H9 (cell line): Measurements from ENCODE around the gene MYO7A. TPM values are rescaled to one million over a fixed set of nuclear protein-coding genes. Genes with fewer than 3 reads are reported as not detected.

ENCODE experiments used
- DNase-seq: peaks from one replicate; pipeline ENCODE4 v3.0.0-alpha.2; 2017
- H2AFZ ChIP-seq: one replicate; pipeline ENCODE4 v1.6.1; 2013; ENCODE audit warnings: mild to moderate bottlenecking, low read length, control low read depth, moderate library complexity
- H2AK5ac ChIP-seq: 2 replicates; pipeline ENCODE4 v1.6.1; 2013; ENCODE audit warnings: low read length, control low read depth, mixed read lengths; ENCODE audit not compliant: insufficient read length
- H2BK120ac ChIP-seq: one replicate; pipeline ENCODE4 v1.6.1; 2013; ENCODE audit warnings: low read depth, mild to moderate bottlenecking, low read length, control low read depth, inconsistent platforms; ENCODE audit not compliant: poor library complexity, severe bottlenecking
- H2BK12ac ChIP-seq: 2 replicates; pipeline ENCODE4 v1.6.1; 2013; ENCODE audit warnings: low read length, control low read depth, mixed read lengths, low read depth; ENCODE audit not compliant: insufficient read length
- H2BK15ac ChIP-seq: 2 replicates; pipeline ENCODE4 v1.6.1; 2013; ENCODE audit warnings: low read depth, low read length, control low read depth
- H2BK20ac ChIP-seq: one replicate; pipeline ENCODE4 v1.6.1; 2013; ENCODE audit warnings: low read depth, mild to moderate bottlenecking, low read length, control low read depth, inconsistent platforms; ENCODE audit not compliant: poor library complexity, severe bottlenecking
- H2BK5ac ChIP-seq: 2 replicates; pipeline ENCODE4 v1.6.1; 2013; ENCODE audit warnings: low read length, control low read depth, mixed read lengths; ENCODE audit not compliant: insufficient read length
- H3K14ac ChIP-seq: 2 replicates; pipeline ENCODE4 v1.6.1; 2013; ENCODE audit warnings: low read length, control low read depth; ENCODE audit not compliant: insufficient read depth
- H3K18ac ChIP-seq: 2 replicates; pipeline ENCODE4 v1.6.1; 2013; ENCODE audit warnings: low read depth, mild to moderate bottlenecking, mixed read lengths, low read length, control low read depth; ENCODE audit not compliant: insufficient read length
- H3K23ac ChIP-seq: 2 replicates; pipeline ENCODE4 v1.6.1; 2013; ENCODE audit warnings: low read length, control low read depth, mixed read lengths, low read depth; ENCODE audit not compliant: insufficient read length
- H3K23me2 ChIP-seq: 2 replicates; pipeline ENCODE4 v1.6.1; 2013; ENCODE audit warnings: low read depth, mild to moderate bottlenecking, mixed read lengths, low read length, control low read depth; ENCODE audit not compliant: insufficient read length, poor library complexity, severe bottlenecking
- H3K27ac ChIP-seq: 2 replicates; pipeline ENCODE4 v1.5.1; 2013; ENCODE audit warnings: low read length, control low read depth, mixed read lengths, low read depth; ENCODE audit not compliant: insufficient read length
- H3K27me3 ChIP-seq: 2 replicates; pipeline ENCODE4 v1.6.1; 2013; ENCODE audit warnings: low read length, control low read depth, inconsistent platforms; ENCODE audit not compliant: insufficient read depth
- H3K4ac ChIP-seq: 2 replicates; pipeline ENCODE4 v1.6.1; 2013; ENCODE audit warnings: low read depth, mild to moderate bottlenecking, control low read depth, inconsistent platforms, low read length, moderate library complexity
- H3K4me1 ChIP-seq: 2 replicates; pipeline ENCODE4 v1.6.1; 2013; ENCODE audit warnings: low read length, control low read depth, inconsistent platforms; ENCODE audit not compliant: insufficient read depth
- H3K4me2 ChIP-seq: 2 replicates; pipeline ENCODE4 v1.6.1; 2013; ENCODE audit warnings: low read length, control low read depth, mixed read lengths; ENCODE audit not compliant: insufficient read length, insufficient read depth
- H3K56ac ChIP-seq: 2 replicates; pipeline ENCODE4 v1.6.1; 2013; ENCODE audit warnings: low read depth, mild to moderate bottlenecking, mixed read lengths, low read length, control low read depth; ENCODE audit not compliant: insufficient read length
- H3K79me1 ChIP-seq: 2 replicates; pipeline ENCODE4 v1.6.1; 2013; ENCODE audit warnings: low read depth, mild to moderate bottlenecking, moderate library complexity, low read length, control low read depth, inconsistent platforms; ENCODE audit not compliant: insufficient read depth, poor library complexity, severe bottlenecking
- H3K79me2 ChIP-seq: 2 replicates; pipeline ENCODE4 v1.6.1; 2013; ENCODE audit warnings: low read length, control low read depth, inconsistent platforms; ENCODE audit not compliant: insufficient read depth
- H3K9ac ChIP-seq: 2 replicates; pipeline ENCODE4 v1.6.1; 2013; ENCODE audit warnings: low read length, control low read depth, mixed read lengths; ENCODE audit not compliant: insufficient read length; ENCODE audit errors: extremely low read depth
- H3K9me3 ChIP-seq: one replicate; pipeline ENCODE4 v1.6.1; 2013; ENCODE audit warnings: low read depth, low read length, inconsistent platforms; ENCODE audit not compliant: control insufficient read depth
- H3T11ph ChIP-seq: one replicate; pipeline ENCODE4 v1.6.1; 2013; ENCODE audit warnings: mild to moderate bottlenecking, low read length, control low read depth, inconsistent platforms
- H4K20me1 ChIP-seq: one replicate; pipeline ENCODE4 v1.6.1; 2013; ENCODE audit not compliant: control insufficient read depth, insufficient read length, insufficient read depth
- H4K5ac ChIP-seq: 2 replicates; pipeline ENCODE4 v1.6.1; 2013; ENCODE audit warnings: low read depth, mild to moderate bottlenecking, mixed read lengths, low read length, control low read depth; ENCODE audit not compliant: insufficient read length
- H4K8ac ChIP-seq: replicated peaks from 2 replicates; pipeline ENCODE4 v1.6.1; 2013; ENCODE audit warnings: low read length, control low read depth, mixed read lengths, low read depth; ENCODE audit not compliant: insufficient read length
- H4K91ac ChIP-seq: 2 replicates; pipeline ENCODE4 v1.6.1; 2013; ENCODE audit warnings: low read depth, mild to moderate bottlenecking, moderate library complexity, mixed read lengths, low read length, control low read depth; ENCODE audit not compliant: insufficient read length
- H3K27ac Mint-ChIP-seq, 3 experiments: 2 replicates in 2 of 3; 3 replicates in 1 of 3; pipeline ENCODE4 v1.8.0; 2020 to 2021; ENCODE audit warnings: mixed read lengths in 3 of 3, mild to moderate bottlenecking in 1 of 3, moderate library complexity in 1 of 3
- H3K27me3 Mint-ChIP-seq: 2 replicates; pipeline ENCODE4 v1.8.0; 2021; ENCODE audit warnings: low read depth, mild to moderate bottlenecking, moderate library complexity, mixed read lengths
- H3K36me3 Mint-ChIP-seq, 3 experiments: 2 replicates in 2 of 3; 3 replicates in 1 of 3; pipeline ENCODE4 v1.8.0; 2020 to 2021; ENCODE audit warnings: low read depth in 3 of 3, mixed read lengths in 3 of 3; ENCODE audit not compliant: insufficient read depth in 1 of 3
- H3K4me1 Mint-ChIP-seq, 2 experiments: 2 replicates each; pipeline ENCODE4 v1.8.0; 2020; ENCODE audit warnings: mixed read lengths in 2 of 2
- H3K4me3 Mint-ChIP-seq, 2 experiments: 2 replicates in 1 of 2; 3 replicates in 1 of 2; pipeline ENCODE4 v1.8.0; 2020 to 2021; ENCODE audit warnings: mild to moderate bottlenecking in 2 of 2, mixed read lengths in 2 of 2, moderate library complexity in 1 of 2
- H3K9me3 Mint-ChIP-seq, 2 experiments: 2 replicates in 1 of 2; 3 replicates in 1 of 2; pipeline ENCODE4 v1.8.0; 2020; ENCODE audit warnings: mild to moderate bottlenecking in 2 of 2, mixed read lengths in 2 of 2, moderate library complexity in 1 of 2
- WGBS: extraction: QIAGEN DNeasy Blood & Tissue Kit; methylation state at CpG from one replicate; pipeline ENCODE4 v1.1.7; 2013; ENCODE audit warnings: missing lambda C conversion rate, low lambda C conversion rate, mixed read lengths; ENCODE audit not compliant: insufficient read length; ENCODE audit errors: extremely low coverage; 5-methylcytosine and 5-hydroxymethylcytosine counted together
- total RNA-seq: library from RNA; stranded (reverse); gene quantifications from 2 replicates; pipeline ENCODE4 v1.2.1, GENCODE V29; 2021
- TF ChIP-seq, protein P1 (sequence below): fragments of 200-600 bp; sonication (generic); conservative IDR thresholded peaks from 3 replicates; pipeline ENCODE4 v1.8.0; 2021; ENCODE audit warnings: antibody characterized with exemption, mild to moderate bottlenecking

Gene MYO7A
- total RNA-seq, 1 experiment from 2014 or later, result 1.6 TPM

GRCh38 chr11:77197626-77198320 is 69.7 kb downstream of the MYO7A start:
- Histone ChIP-seq H4K5ac (no peak overlapping the region), H2BK20ac (no peak overlapping the region), H4K20me1 (peaks cover 2% of the 10 kb centered on the region), H3K27me3 (no peaks in the 10 kb centered on the region), H3K14ac (no peak overlapping the region), H3K18ac (no peak overlapping the region), H4K91ac (no peak overlapping the region), H2AFZ (no peak overlapping the region), H3K56ac (no peak overlapping the region), H3K23ac (no peak overlapping the region), H3K9ac (no peak overlapping the region), H2BK15ac (no peak overlapping the region), H3K4me1 (no peaks in the 10 kb centered on the region), H2BK120ac (no peak overlapping the region), H3K9me3 (no peaks in the 10 kb centered on the region), H3K27ac (no peak overlapping the region), H3K4me2 (no peak overlapping the region), H3K23me2 (no peaks in the 10 kb centered on the region), H3T11ph (no peak overlapping the region), H2AK5ac (no peak overlapping the region), H3K79me1 (no peaks in the 10 kb centered on the region), H2BK12ac (no peak overlapping the region), H2BK5ac (no peak overlapping the region), H3K79me2 (no peaks in the 10 kb centered on the region), H3K4ac (no peak overlapping the region), H4K8ac (no peak overlapping the region)
- H3K4me3 Mint-ChIP-seq, result no peak overlapping the region
- DNase-seq, result no peak
- H3K36me3 Mint-ChIP-seq, result no peaks in the 10 kb centered on the region
- H3K9me3 Mint-ChIP-seq, result no peaks in the 10 kb centered on the region
- no peak overlapping the region for H3K27ac Mint-ChIP-seq
- no CpG with 5 or more reads among the region's 14 CpGs for WGBS
- no peaks in the 10 kb centered on the region for H3K27me3 Mint-ChIP-seq
- peaks cover 2 to 5% of the 10 kb centered on the region in 2 experiments; a peak in 3 of 4 replicates for H3K4me1 Mint-ChIP-seq
- TF ChIP-seq, protein P1, sequence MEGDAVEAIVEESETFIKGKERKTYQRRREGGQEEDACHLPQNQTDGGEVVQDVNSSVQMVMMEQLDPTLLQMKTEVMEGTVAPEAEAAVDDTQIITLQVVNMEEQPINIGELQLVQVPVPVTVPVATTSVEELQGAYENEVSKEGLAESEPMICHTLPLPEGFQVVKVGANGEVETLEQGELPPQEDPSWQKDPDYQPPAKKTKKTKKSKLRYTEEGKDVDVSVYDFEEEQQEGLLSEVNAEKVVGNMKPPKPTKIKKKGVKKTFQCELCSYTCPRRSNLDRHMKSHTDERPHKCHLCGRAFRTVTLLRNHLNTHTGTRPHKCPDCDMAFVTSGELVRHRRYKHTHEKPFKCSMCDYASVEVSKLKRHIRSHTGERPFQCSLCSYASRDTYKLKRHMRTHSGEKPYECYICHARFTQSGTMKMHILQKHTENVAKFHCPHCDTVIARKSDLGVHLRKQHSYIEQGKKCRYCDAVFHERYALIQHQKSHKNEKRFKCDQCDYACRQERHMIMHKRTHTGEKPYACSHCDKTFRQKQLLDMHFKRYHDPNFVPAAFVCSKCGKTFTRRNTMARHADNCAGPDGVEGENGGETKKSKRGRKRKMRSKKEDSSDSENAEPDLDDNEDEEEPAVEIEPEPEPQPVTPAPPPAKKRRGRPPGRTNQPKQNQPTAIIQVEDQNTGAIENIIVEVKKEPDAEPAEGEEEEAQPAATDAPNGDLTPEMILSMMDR, result no peak
